DMS79 (cell line): ENCODE measurements around the gene CCN2.
"Not testable (repeated sequence)": the region's sequence is repeated elsewhere in the genome, so short reads cannot be mapped to it uniquely, and the experiment has no call there.

ENCODE experiments used
- DNase-seq: peaks from one replicate; lab custom pipeline; 2025; lab: John Stamatoyannopoulos, UW

Gene CCN2

DNA sequence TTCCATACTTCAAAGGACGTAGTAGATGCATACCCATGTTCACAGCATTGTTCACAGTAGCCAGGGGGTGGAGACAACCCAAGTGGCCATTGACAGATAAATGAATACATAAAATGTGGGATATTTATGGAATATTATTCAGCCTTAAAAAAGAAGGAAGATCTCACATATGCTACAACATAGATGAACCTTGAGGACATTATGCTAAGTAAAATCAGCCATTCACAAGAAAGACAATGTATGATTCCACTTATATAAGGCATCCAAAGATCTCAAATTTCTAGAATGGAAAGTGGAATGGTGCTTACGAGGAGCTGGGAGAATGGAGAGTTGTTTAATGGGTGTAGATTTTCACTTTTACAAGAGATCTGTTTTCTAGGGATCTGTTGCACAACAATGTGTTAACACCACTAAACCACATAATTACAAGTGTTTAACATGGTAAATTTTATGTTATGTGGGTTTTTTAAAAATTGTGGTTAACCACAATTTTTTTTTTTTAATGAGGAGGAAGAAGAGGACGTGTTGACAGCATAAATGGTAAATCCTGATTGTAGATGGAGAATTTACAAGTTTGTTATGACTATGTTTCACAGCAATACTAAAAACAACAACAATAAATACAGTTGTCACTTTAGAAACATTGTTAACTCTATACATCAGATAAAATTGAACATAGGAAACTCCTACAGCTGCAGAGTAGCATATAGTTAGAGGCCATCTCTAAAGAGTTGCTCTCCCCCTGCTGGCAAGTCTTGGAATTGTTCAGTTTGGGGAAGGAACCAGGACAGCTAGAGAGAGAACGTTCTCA is 41.6 kb downstream of the CCN2 start:
- DNase-seq, result no peak

DNA sequence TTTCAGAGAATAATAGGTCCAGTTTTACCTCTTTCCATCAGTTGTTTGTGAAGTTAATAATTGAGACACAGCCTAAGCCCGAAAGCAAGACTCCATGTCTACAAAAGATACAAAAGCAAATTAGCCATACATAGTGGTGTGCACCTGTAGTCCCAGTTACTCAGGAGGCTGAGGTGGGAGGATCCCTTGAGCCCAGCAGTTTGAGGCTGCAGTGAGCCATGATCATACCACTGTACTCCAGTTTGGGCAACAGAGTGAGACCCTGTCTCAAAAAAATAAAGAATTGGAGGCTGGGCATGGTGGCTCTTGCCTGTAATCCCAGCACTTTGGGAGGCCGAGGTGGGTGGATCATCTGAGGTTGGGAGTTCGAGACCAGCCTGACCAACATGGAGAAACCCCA is 42.4 kb downstream of the CCN2 start:
- not testable (repeated sequence) for DNase-seq

DNA sequence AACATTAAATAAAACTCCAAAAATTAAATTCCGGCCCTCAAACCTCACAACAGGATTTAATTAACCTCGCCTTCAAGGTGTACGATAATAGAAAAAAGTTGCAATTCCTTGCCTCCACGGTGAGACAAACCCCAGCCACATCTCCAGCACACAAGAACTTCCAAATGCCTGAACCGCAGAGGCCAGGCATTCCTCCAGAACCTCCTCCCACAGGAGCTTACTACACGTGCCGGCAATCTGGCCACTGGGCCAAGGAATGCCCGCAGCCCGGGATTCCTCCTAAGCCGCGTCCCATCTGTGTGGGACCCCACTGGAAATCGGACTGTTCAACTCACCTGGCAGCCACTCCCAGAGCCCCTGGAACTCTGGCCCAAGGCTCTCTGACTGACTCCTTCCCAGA is 47.4 kb downstream of the CCN2 start:
- DNase-seq, result not testable (repeated sequence)

DNA sequence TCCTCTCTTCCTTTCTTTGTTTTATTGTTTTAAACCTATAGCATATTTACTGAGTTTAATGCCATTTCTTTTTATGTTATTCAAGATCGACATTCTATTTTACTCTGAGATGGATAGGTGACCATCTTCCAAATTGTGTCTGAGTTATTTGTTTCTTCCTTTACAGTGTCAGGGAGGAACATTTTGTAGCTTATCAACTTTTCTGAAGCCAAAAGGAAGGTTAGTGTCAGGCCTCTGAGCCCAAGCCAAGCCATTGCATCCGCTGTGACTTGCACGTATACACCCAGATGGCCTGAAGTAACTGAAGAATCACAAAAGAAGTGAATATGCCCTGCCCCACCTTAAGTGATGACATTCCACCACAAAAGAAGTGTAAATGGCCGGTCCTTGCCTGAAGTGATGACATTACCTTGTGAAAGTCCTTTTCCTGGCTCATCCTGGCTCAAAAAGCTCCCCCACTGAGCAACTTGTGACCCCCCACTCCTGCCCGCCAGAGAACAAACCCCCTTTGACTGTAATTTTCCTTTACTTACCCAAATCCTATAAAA is 49.8 kb downstream of the CCN2 start:
- DNase-seq, result not testable (repeated sequence)

DNA sequence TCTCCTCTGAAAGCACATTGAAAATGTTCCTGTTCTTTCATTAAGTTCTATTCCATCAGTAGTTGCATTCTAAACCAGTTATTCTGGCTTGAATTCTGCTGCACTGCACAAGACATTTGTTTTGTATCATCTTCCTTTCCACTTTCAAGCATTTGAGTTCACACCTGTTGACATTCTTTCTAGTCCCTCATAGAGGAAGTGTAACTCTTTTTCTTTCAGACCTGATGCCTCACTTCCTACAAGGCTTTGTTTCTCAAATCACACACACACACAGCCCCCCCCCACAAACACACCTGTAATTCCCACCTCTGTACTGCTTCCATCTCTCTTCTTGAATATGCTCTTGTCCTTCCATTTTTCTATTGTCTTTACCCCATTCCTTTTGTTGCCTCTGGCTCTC is 50.9 kb downstream of the CCN2 start:
- no peak for DNase-seq

DNA sequence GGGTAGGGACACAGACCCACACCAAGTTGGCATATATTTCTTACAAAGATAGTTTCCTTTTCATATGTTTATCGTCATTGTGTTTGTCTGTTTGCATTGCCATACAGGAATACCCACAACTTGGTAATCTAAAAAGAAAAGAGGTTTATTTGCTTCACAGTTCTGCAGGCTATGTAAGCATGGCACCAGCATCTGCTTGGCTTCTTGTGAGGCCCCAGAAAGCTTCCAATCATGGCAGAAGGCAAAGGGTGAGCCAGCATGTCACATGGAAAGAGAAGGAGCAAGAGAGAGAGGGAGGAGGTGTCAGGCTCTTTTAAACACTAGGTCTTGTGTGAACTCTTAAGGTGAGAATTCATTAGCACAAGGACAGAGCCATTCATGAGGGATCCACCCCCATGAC is 52.5 kb downstream of the CCN2 start:
- DNase-seq, result no peak
